ENCODE measurements around the gene KCTD7. TPM values are rescaled to one million over a fixed set of nuclear protein-coding genes. Genes with fewer than 3 reads are reported as not detected.

Gene KCTD7
- total and polyA plus RNA-seq, 2 of the 13 experiments (the other 11 are each of a cell fraction or from before 2014, with no cell fraction given) = 7.3 to 13.5 TPM

DNA sequence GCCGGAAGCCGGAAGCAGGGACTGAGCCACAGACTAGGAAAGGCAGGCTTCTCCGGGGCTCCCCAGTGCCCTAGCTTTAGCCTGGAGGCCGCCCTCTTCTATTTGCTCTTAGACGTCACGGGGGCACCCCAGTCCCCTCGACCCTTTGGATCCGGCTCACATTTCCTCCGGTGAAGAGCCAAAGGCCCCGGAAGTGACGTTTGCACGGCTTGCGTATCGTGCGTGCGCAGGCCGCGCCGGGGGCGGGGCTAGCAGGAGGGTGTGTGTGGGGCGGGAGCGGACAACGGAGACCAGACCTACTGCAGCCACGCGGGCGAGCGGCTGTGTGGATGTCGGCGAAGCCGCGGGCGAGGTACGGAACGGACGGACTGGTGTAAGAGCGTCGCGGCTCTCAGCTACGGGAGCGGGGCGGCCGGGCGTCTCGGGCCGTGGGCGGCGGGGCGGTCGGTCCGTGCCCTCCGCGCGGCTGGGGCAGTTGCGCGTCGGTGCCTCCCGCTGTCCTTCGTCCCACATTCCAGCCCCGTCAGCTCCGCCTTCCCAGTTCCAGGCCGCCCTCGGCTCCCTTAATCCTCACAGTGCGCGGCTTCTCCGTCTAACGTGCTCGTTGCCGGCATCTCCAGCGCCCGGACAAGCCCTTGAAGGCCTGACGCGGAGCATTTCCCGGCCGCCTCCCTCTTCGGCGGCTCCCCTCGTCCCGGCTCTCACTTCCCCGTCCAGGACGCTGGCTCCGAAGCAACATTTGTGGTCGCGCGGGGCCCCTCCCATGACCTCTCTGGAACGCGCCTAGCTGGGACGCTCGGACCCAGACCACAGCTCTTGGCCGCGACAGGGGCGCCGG is 25.8 kb downstream of the KCTD7 start (continued):
- TF ChIP-seq SOX13 (IDR thresholded peaks at IDR 0.05) (no peak), SOX13 (CRISPR knock-in tag; conservative IDR thresholded peaks at IDR 0.05 in 1 of 2, IDR thresholded peaks at IDR 0.05 in 1 of 2) (peak in 1 of 2 experiments; percentile 39; a peak in 1 of 4 replicates), IKZF4 (CRISPR knock-in tag; IDR thresholded peaks at IDR 0.05; ENCODE audit: borderline replicate concordance, low read depth, not compliant biosample characterization) (no peak), CCAR2 (optimal IDR thresholded peaks at IDR 0.05; ENCODE audit: low read depth, low read length) (no peak), HOXD1 (CRISPR knock-in tag; IDR thresholded peaks at IDR 0.05) (peak; percentile 73; the same call in 1 of the 2 replicates), MTA1 (CRISPR knock-in tag; IDR thresholded peaks at IDR 0.05; ENCODE audit: borderline replicate concordance) (peak; percentile 82; the same call in 1 of the 2 replicates), KMT2A (CRISPR knock-in tag; IDR thresholded peaks at IDR 0.05) (peak; percentile 67; the same call in 1 of the 2 replicates), ZNF44 (CRISPR knock-in tag; IDR thresholded peaks at IDR 0.05) (0 out of 2 replicates have a peak, but pooled peaks have one; percentile 27), ZFP1 (CRISPR knock-in tag; IDR thresholded peaks at IDR 0.05) (no peak), NBN (conservative IDR thresholded peaks at IDR 0.05) (no peak), SP1 (IDR thresholded peaks at IDR 0.05) (no peak), SP1 (CRISPR knock-in tag; IDR thresholded peaks at IDR 0.05) (peak; percentile 92), KLF16 (CRISPR knock-in tag; IDR thresholded peaks at IDR 0.05) (peak in 1 of 2 experiments; percentile 96; a peak in 2 of 4 replicates)
- TF ChIP-seq, protein P1, sequence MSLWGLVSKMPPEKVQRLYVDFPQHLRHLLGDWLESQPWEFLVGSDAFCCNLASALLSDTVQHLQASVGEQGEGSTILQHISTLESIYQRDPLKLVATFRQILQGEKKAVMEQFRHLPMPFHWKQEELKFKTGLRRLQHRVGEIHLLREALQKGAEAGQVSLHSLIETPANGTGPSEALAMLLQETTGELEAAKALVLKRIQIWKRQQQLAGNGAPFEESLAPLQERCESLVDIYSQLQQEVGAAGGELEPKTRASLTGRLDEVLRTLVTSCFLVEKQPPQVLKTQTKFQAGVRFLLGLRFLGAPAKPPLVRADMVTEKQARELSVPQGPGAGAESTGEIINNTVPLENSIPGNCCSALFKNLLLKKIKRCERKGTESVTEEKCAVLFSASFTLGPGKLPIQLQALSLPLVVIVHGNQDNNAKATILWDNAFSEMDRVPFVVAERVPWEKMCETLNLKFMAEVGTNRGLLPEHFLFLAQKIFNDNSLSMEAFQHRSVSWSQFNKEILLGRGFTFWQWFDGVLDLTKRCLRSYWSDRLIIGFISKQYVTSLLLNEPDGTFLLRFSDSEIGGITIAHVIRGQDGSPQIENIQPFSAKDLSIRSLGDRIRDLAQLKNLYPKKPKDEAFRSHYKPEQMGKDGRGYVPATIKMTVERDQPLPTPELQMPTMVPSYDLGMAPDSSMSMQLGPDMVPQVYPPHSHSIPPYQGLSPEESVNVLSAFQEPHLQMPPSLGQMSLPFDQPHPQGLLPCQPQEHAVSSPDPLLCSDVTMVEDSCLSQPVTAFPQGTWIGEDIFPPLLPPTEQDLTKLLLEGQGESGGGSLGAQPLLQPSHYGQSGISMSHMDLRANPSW (CRISPR knock-in tag; IDR thresholded peaks at IDR 0.05; ENCODE audit: borderline replicate concordance) = peak; percentile 7; the same call in 1 of the 2 replicates
- TF ChIP-seq, protein P2, sequence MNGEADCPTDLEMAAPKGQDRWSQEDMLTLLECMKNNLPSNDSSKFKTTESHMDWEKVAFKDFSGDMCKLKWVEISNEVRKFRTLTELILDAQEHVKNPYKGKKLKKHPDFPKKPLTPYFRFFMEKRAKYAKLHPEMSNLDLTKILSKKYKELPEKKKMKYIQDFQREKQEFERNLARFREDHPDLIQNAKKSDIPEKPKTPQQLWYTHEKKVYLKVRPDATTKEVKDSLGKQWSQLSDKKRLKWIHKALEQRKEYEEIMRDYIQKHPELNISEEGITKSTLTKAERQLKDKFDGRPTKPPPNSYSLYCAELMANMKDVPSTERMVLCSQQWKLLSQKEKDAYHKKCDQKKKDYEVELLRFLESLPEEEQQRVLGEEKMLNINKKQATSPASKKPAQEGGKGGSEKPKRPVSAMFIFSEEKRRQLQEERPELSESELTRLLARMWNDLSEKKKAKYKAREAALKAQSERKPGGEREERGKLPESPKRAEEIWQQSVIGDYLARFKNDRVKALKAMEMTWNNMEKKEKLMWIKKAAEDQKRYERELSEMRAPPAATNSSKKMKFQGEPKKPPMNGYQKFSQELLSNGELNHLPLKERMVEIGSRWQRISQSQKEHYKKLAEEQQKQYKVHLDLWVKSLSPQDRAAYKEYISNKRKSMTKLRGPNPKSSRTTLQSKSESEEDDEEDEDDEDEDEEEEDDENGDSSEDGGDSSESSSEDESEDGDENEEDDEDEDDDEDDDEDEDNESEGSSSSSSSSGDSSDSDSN (CRISPR knock-in tag; IDR thresholded peaks at IDR 0.05) = peak; percentile 90
- TF ChIP-seq, protein P3, sequence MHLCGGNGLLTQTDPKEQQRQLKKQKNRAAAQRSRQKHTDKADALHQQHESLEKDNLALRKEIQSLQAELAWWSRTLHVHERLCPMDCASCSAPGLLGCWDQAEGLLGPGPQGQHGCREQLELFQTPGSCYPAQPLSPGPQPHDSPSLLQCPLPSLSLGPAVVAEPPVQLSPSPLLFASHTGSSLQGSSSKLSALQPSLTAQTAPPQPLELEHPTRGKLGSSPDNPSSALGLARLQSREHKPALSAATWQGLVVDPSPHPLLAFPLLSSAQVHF (CRISPR knock-in tag; IDR thresholded peaks at IDR 0.05) = peak; percentile 87; the same call in 1 of the 2 replicates
- TF ChIP-seq, protein P4, sequence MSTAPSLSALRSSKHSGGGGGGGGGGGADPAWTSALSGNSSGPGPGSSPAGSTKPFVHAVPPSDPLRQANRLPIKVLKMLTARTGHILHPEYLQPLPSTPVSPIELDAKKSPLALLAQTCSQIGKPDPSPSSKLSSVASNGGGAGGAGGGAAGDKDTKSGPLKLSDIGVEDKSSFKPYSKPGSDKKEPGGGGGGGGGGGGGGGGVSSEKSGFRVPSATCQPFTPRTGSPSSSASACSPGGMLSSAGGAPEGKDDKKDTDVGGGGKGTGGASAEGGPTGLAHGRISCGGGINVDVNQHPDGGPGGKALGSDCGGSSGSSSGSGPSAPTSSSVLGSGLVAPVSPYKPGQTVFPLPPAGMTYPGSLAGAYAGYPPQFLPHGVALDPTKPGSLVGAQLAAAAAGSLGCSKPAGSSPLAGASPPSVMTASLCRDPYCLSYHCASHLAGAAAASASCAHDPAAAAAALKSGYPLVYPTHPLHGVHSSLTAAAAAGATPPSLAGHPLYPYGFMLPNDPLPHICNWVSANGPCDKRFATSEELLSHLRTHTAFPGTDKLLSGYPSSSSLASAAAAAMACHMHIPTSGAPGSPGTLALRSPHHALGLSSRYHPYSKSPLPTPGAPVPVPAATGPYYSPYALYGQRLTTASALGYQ (CRISPR knock-in tag; IDR thresholded peaks at IDR 0.05) = peak; percentile 60; the same call in 1 of the 2 replicates
- TF ChIP-seq, protein P5, sequence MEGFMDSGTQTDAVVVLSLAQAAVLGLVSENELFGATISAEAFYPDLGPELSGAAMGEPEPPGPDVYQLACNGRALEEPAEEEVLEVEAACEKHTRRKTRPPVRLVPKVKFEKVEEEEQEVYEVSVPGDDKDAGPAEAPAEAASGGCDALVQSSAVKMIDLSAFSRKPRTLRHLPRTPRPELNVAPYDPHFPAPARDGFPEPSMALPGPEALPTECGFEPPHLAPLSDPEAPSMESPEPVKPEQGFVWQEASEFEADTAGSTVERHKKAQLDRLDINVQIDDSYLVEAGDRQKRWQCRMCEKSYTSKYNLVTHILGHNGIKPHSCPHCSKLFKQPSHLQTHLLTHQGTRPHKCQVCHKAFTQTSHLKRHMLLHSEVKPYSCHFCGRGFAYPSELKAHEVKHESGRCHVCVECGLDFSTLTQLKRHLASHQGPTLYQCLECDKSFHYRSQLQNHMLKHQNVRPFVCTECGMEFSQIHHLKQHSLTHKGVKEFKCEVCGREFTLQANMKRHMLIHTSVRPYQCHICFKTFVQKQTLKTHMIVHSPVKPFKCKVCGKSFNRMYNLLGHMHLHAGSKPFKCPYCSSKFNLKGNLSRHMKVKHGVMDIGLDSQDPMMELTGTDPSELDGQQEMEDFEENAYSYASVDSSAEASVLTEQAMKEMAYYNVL (CRISPR knock-in tag; IDR thresholded peaks at IDR 0.05; ENCODE audit: borderline replicate concordance) = peak; percentile 12; the same call in 1 of the 2 replicates

All from HepG2 (cell line).